H9 (cell line): Measurements from ENCODE around the gene COG4. TPM values are rescaled to one million over a fixed set of nuclear protein-coding genes. Genes with fewer than 3 reads are reported as not detected.

Experiments used
- DNase-seq: peaks from one replicate; pipeline ENCODE4 v3.0.0-alpha.2; 2017
- H2AFZ ChIP-seq: one replicate; pipeline ENCODE4 v1.6.1; 2013; ENCODE audit warnings: mild to moderate bottlenecking, low read length, control low read depth, moderate library complexity
- H2AK5ac ChIP-seq: 2 replicates; pipeline ENCODE4 v1.6.1; 2013; ENCODE audit warnings: low read length, control low read depth, mixed read lengths; ENCODE audit not compliant: insufficient read length
- H2BK120ac ChIP-seq: one replicate; pipeline ENCODE4 v1.6.1; 2013; ENCODE audit warnings: low read depth, mild to moderate bottlenecking, low read length, control low read depth, inconsistent platforms; ENCODE audit not compliant: poor library complexity, severe bottlenecking
- H2BK12ac ChIP-seq: 2 replicates; pipeline ENCODE4 v1.6.1; 2013; ENCODE audit warnings: low read length, control low read depth, mixed read lengths, low read depth; ENCODE audit not compliant: insufficient read length
- H2BK15ac ChIP-seq: 2 replicates; pipeline ENCODE4 v1.6.1; 2013; ENCODE audit warnings: low read depth, low read length, control low read depth
- H2BK20ac ChIP-seq: one replicate; pipeline ENCODE4 v1.6.1; 2013; ENCODE audit warnings: low read depth, mild to moderate bottlenecking, low read length, control low read depth, inconsistent platforms; ENCODE audit not compliant: poor library complexity, severe bottlenecking
- H2BK5ac ChIP-seq: 2 replicates; pipeline ENCODE4 v1.6.1; 2013; ENCODE audit warnings: low read length, control low read depth, mixed read lengths; ENCODE audit not compliant: insufficient read length
- H3K14ac ChIP-seq: 2 replicates; pipeline ENCODE4 v1.6.1; 2013; ENCODE audit warnings: low read length, control low read depth; ENCODE audit not compliant: insufficient read depth
- H3K18ac ChIP-seq: 2 replicates; pipeline ENCODE4 v1.6.1; 2013; ENCODE audit warnings: low read depth, mild to moderate bottlenecking, mixed read lengths, low read length, control low read depth; ENCODE audit not compliant: insufficient read length
- H3K23ac ChIP-seq: 2 replicates; pipeline ENCODE4 v1.6.1; 2013; ENCODE audit warnings: low read length, control low read depth, mixed read lengths, low read depth; ENCODE audit not compliant: insufficient read length
- H3K23me2 ChIP-seq: 2 replicates; pipeline ENCODE4 v1.6.1; 2013; ENCODE audit warnings: low read depth, mild to moderate bottlenecking, mixed read lengths, low read length, control low read depth; ENCODE audit not compliant: insufficient read length, poor library complexity, severe bottlenecking
- H3K27ac ChIP-seq: 2 replicates; pipeline ENCODE4 v1.5.1; 2013; ENCODE audit warnings: low read length, control low read depth, mixed read lengths, low read depth; ENCODE audit not compliant: insufficient read length
- H3K27me3 ChIP-seq: 2 replicates; pipeline ENCODE4 v1.6.1; 2013; ENCODE audit warnings: low read length, control low read depth, inconsistent platforms; ENCODE audit not compliant: insufficient read depth
- H3K4ac ChIP-seq: 2 replicates; pipeline ENCODE4 v1.6.1; 2013; ENCODE audit warnings: low read depth, mild to moderate bottlenecking, control low read depth, inconsistent platforms, low read length, moderate library complexity
- H3K4me1 ChIP-seq: 2 replicates; pipeline ENCODE4 v1.6.1; 2013; ENCODE audit warnings: low read length, control low read depth, inconsistent platforms; ENCODE audit not compliant: insufficient read depth
- H3K4me2 ChIP-seq: 2 replicates; pipeline ENCODE4 v1.6.1; 2013; ENCODE audit warnings: low read length, control low read depth, mixed read lengths; ENCODE audit not compliant: insufficient read length, insufficient read depth
- H3K56ac ChIP-seq: 2 replicates; pipeline ENCODE4 v1.6.1; 2013; ENCODE audit warnings: low read depth, mild to moderate bottlenecking, mixed read lengths, low read length, control low read depth; ENCODE audit not compliant: insufficient read length
- H3K79me1 ChIP-seq: 2 replicates; pipeline ENCODE4 v1.6.1; 2013; ENCODE audit warnings: low read depth, mild to moderate bottlenecking, moderate library complexity, low read length, control low read depth, inconsistent platforms; ENCODE audit not compliant: insufficient read depth, poor library complexity, severe bottlenecking
- H3K79me2 ChIP-seq: 2 replicates; pipeline ENCODE4 v1.6.1; 2013; ENCODE audit warnings: low read length, control low read depth, inconsistent platforms; ENCODE audit not compliant: insufficient read depth
- H3K9ac ChIP-seq: 2 replicates; pipeline ENCODE4 v1.6.1; 2013; ENCODE audit warnings: low read length, control low read depth, mixed read lengths; ENCODE audit not compliant: insufficient read length; ENCODE audit errors: extremely low read depth
- H3K9me3 ChIP-seq: one replicate; pipeline ENCODE4 v1.6.1; 2013; ENCODE audit warnings: low read depth, low read length, inconsistent platforms; ENCODE audit not compliant: control insufficient read depth
- H3T11ph ChIP-seq: one replicate; pipeline ENCODE4 v1.6.1; 2013; ENCODE audit warnings: mild to moderate bottlenecking, low read length, control low read depth, inconsistent platforms
- H4K20me1 ChIP-seq: one replicate; pipeline ENCODE4 v1.6.1; 2013; ENCODE audit not compliant: control insufficient read depth, insufficient read length, insufficient read depth
- H4K5ac ChIP-seq: 2 replicates; pipeline ENCODE4 v1.6.1; 2013; ENCODE audit warnings: low read depth, mild to moderate bottlenecking, mixed read lengths, low read length, control low read depth; ENCODE audit not compliant: insufficient read length
- H4K8ac ChIP-seq: replicated peaks from 2 replicates; pipeline ENCODE4 v1.6.1; 2013; ENCODE audit warnings: low read length, control low read depth, mixed read lengths, low read depth; ENCODE audit not compliant: insufficient read length
- H4K91ac ChIP-seq: 2 replicates; pipeline ENCODE4 v1.6.1; 2013; ENCODE audit warnings: low read depth, mild to moderate bottlenecking, moderate library complexity, mixed read lengths, low read length, control low read depth; ENCODE audit not compliant: insufficient read length
- H3K27ac Mint-ChIP-seq, 3 experiments: 2 replicates in 2 of 3; 3 replicates in 1 of 3; pipeline ENCODE4 v1.8.0; 2020 to 2021; ENCODE audit warnings: mixed read lengths in 3 of 3, mild to moderate bottlenecking in 1 of 3, moderate library complexity in 1 of 3
- H3K27me3 Mint-ChIP-seq: 2 replicates; pipeline ENCODE4 v1.8.0; 2021; ENCODE audit warnings: low read depth, mild to moderate bottlenecking, moderate library complexity, mixed read lengths
- H3K36me3 Mint-ChIP-seq, 3 experiments: 2 replicates in 2 of 3; 3 replicates in 1 of 3; pipeline ENCODE4 v1.8.0; 2020 to 2021; ENCODE audit warnings: low read depth in 3 of 3, mixed read lengths in 3 of 3; ENCODE audit not compliant: insufficient read depth in 1 of 3
- H3K4me1 Mint-ChIP-seq, 2 experiments: 2 replicates each; pipeline ENCODE4 v1.8.0; 2020; ENCODE audit warnings: mixed read lengths in 2 of 2
- H3K4me3 Mint-ChIP-seq, 2 experiments: 2 replicates in 1 of 2; 3 replicates in 1 of 2; pipeline ENCODE4 v1.8.0; 2020 to 2021; ENCODE audit warnings: mild to moderate bottlenecking in 2 of 2, mixed read lengths in 2 of 2, moderate library complexity in 1 of 2
- H3K9me3 Mint-ChIP-seq, 2 experiments: 2 replicates in 1 of 2; 3 replicates in 1 of 2; pipeline ENCODE4 v1.8.0; 2020; ENCODE audit warnings: mild to moderate bottlenecking in 2 of 2, mixed read lengths in 2 of 2, moderate library complexity in 1 of 2
- CTCF ChIP-seq: fragments of 200-600 bp; sonication (generic); conservative IDR thresholded peaks from 3 replicates; pipeline ENCODE4 v1.8.0; 2021; ENCODE audit warnings: antibody characterized with exemption, mild to moderate bottlenecking
- WGBS: extraction: QIAGEN DNeasy Blood & Tissue Kit; methylation state at CpG from one replicate; pipeline ENCODE4 v1.1.7; 2013; ENCODE audit warnings: missing lambda C conversion rate, low lambda C conversion rate, mixed read lengths; ENCODE audit not compliant: insufficient read length; ENCODE audit errors: extremely low coverage; 5-methylcytosine and 5-hydroxymethylcytosine counted together
- total RNA-seq: library from RNA; stranded (reverse); gene quantifications from 2 replicates; pipeline ENCODE4 v1.2.1, GENCODE V29; 2021

COG4 gene
- total RNA-seq, 1 experiment from 2014 or later, result 51.9 TPM

GRCh38 chr16:70568601-70569237, 45.4 kb upstream of the COG4 start:
- H3K4me1 Mint-ChIP-seq, result peaks cover 7 to 8% of the 10 kb centered on the region in 2 experiments

More at GRCh38 chr16:70568601-70569237, 45.4 kb upstream of the COG4 start:
- H3K79me2 ChIP-seq, result no peaks in the 10 kb centered on the region
- H3K27ac ChIP-seq, result no peak overlapping the region
- no peak overlapping the region for H3K14ac ChIP-seq
- no peak overlapping the region for H2AK5ac ChIP-seq
- Mint-ChIP-seq H3K27ac (peak overlapping the region in 2 of 3 experiments; percentile 16 to 50; a peak in 3 of 7 replicates), H3K9me3 (no peaks in the 10 kb centered on the region), H3K27me3 (no peaks in the 10 kb centered on the region), H3K36me3 (peaks cover 77 to 100% (median 99%) of the 10 kb centered on the region in 3 experiments), H3K4me3 (no peak overlapping the region)
- H3K27me3 ChIP-seq, result no peaks in the 10 kb centered on the region
- H3K23ac ChIP-seq, result no peak overlapping the region
- H3K4me2 ChIP-seq, result no peak overlapping the region
- H4K20me1 ChIP-seq, result no peaks in the 10 kb centered on the region
- no peak overlapping the region for H3K18ac ChIP-seq
- H3K9ac ChIP-seq, result no peak overlapping the region
- no peaks in the 10 kb centered on the region for H3K9me3 ChIP-seq
- no peak for DNase-seq
- H4K5ac ChIP-seq, result no peak overlapping the region
- no CpG with 5 or more reads among the region's 5 CpGs for whole genome bisulfite sequencing
- H3K4me1 ChIP-seq, result no peaks in the 10 kb centered on the region
- H3K79me1 ChIP-seq, result peaks cover 7% of the 10 kb centered on the region
- TF ChIP-seq CTCF, result no peak
- no peak overlapping the region for H4K91ac ChIP-seq
- H3T11ph ChIP-seq, result no peak overlapping the region
- no peak overlapping the region for H2BK5ac ChIP-seq
- no peak overlapping the region for H3K4ac ChIP-seq
- no peak overlapping the region for H2BK120ac ChIP-seq
- H2BK20ac ChIP-seq, result no peak overlapping the region
- no peaks in the 10 kb centered on the region for H3K23me2 ChIP-seq
- H3K56ac ChIP-seq, result no peak overlapping the region
- no peak overlapping the region for H2BK15ac ChIP-seq
- H2AFZ ChIP-seq, result no peak overlapping the region
- no peak overlapping the region for H4K8ac ChIP-seq
- H2BK12ac ChIP-seq, result no peak overlapping the region
